Fibroblast of skin of back (primary cell): Measurements from ENCODE around the gene EXOG.
A peak's percentile ranks its signal among the peaks of the same experiment; 100 is the strongest.

Experiments
- DNase-seq: peaks from one replicate; pipeline ENCODE4 v3.0.0-alpha.2; 2013

Gene EXOG

DNA sequence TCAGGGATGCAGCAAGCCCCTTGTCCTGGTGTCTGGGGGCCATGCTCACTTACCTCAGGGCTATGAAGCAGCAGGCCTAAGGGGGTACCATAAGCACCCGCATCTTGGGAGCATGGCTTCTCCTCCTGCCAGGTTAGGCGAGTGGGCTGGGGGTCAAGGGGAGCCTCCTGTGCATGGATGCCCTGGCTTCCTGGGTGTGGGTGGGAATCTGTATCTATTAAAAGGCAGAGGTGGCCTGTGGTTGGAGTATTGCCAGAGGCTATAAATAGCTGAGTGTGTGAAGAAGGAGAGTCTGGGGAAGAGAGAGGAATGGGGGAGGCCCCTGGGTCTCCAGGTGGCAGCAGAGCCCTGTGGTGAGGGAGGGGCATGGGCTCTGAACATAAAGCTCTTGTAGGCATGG, 22.9 kb upstream of the EXOG start:
- no peak for DNase-seq

DNA sequence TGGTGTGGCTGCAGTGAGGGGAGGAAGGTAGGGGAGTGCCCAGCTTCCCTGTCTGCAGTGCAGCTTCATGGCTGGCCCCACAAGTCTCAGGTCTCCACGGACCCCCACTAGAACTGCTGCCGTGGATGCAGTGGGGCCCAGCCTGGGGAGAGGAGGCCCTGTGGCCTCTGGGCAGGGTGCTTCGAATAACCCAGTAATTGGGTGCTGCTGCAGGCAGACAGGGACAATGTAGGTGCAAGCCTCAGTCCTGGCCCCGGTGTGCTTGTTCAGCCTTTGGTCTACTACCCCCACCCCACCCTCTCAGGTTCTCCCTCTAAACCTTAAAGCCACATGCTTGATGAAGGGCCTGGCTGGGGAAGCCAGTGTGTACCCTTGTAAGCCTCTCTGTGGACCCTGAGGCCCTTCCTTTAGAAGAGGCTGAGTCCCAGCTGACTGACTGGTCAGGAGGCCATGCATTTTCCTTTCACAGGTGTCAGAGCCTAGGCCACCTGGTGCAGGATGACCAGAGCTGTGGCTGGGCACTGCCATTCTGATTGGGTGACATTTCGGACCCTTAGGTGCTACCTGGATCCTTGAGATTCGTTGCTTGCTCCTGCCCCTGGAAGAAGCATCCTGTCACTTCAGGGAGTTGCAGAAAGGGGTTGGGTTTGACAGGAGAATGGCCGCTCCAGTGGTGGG, 21.1 kb upstream of the EXOG start:
- DNase-seq = no peak

- DNase-seq = no peak
These were observed 20.4 kb upstream of the EXOG start for GRCh38 chr3:38475716-38476115.

- no peak for DNase-seq
These were observed 19.9 kb upstream of the EXOG start for GRCh38 chr3:38476157-38476756.

DNA sequence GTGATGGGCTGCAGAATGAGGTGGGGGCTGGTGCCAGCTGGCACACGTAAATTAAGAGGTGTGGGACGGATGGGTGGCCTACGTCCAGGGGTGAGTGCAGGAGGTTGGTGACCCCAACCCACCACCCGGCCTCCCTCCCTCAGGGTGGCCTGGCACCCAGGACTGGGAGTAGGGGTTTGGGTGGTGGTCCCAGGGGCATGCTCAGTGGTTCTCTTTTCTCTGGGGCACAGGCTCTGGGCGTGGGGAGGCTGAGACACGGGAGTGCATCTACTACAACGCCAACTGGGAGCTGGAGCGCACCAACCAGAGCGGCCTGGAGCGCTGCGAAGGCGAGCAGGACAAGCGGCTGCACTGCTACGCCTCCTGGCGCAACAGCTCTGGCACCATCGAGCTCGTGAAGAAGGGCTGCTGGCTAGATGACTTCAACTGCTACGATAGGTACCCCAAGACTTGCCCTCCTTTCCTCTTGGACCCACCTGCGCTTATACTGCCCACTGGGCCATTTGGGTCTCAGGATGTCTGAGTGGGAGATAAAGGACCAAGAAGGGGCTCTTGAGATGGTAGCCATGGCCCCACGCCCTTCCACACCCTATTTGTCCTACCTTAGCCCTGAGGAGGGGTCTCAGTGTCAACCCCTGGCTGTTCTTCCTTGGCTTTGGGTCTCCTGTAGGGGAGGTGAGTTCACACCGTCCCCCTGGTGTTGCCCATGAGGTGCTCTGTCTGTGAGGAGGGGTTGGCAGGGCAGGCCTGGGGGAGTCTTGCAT, 18.9 kb upstream of the EXOG start:
- no peak for DNase-seq

GRCh38 chr3:38477839-38478450, 18.2 kb upstream of the EXOG start:
- DNase-seq = no peak

DNA sequence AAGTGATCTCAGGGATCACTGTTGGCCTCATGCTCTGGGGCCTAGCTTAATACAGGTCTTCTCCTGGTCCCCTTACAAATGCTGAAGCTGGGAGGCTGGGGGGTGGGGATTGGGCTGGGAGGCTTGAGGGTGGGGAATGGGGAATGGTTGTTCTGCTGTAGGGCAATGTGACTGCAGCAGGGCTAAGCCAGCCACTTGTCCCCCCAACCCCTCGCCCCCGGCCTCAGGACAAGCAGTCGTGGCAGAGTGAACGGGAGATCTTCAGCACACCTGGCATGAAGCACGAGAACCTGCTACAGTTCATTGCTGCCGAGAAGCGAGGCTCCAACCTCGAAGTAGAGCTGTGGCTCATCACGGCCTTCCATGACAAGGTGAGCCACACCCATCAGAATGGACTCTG, 17.2 kb upstream of the EXOG start:
- DNase-seq = no peak

DNA sequence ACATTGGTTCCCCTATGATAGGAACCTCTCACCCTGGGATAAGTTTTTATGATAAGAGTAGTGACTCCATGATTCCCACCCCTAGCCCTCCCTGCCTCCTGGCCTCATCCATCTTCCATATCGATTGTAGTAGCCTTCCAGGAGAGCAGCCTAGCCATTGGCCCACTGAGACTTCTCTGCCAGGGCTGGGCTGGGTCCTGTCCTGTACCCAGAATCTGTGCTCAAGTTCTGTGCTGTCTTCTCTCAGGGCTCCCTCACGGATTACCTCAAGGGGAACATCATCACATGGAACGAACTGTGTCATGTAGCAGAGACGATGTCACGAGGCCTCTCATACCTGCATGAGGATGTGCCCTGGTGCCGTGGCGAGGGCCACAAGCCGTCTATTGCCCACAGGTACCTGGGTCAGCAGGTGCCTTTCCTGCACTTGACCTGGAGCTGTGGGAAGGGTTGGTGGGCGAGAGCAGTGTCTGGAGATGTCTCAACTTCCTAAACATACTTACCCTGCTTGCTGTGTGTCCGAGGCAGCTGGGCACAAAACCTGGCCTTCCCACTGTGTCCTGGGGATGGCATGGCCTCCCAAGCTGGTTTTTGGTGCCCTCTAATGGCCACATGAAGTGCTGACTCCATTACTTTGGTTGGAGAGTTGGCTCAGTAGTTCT, 16.6 kb upstream of the EXOG start:
- peak; percentile 60 for DNase-seq

- DNase-seq = no peak
These were observed 16.1 kb upstream of the EXOG start for GRCh38 chr3:38480093-38480445.

- DNase-seq = no peak
These were observed 15.2 kb upstream of the EXOG start for GRCh38 chr3:38480930-38481329.

DNA sequence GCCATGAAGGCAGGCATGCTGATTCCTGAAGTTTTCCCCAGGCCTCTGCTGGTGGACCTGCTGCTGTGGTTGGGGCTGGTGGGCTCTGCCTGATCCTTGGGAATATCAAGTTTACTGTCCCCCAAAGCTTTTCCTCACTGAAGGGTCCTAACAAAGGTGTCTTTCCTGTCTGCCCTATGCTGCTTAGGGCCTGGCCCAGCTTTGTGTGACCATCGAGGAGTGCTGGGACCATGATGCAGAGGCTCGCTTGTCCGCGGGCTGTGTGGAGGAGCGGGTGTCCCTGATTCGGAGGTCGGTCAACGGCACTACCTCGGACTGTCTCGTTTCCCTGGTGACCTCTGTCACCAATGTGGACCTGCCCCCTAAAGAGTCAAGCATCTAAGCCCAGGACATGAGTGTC, 13.2 kb upstream of the EXOG start:
- no peak for DNase-seq

DNA sequence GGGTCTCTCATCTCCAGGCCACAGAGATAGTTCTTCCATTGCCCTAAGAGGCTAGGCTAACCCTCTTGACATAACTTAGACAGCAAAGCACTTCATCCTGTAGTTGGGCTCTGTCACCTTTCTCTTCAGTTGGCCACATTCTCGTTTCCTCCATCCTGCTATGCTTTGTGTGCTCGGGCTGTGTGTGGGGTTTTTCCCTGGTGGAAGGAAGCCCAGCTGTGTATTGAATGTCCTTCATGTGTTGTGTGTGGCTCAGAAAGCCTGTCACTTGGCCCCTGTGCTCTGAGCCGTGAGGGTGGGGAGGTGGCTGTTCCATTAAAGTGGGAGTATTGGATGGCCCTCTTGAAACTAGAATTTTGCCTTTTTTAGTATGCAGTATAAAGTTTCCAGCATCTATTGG, 8.8 kb upstream of the EXOG start:
- DNase-seq = no peak

DNA sequence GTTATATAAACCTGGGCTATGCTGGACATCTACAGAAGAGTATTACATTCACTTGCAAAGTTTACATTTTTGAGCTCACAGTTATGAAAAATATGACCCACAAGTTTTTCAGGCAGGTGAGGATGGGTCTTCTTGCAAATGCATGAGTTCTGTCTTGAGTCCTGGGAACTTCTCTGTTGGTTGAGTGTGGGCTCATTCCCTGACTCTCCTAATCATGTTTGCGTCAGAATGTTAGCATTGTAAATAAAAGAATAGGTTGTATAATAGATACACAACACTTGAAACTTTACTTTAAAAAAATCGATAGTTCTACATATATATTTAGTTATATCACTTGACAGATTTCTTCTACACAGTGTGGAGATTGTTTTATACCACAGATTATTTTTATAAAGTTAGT, 7.2 kb upstream of the EXOG start:
- no peak for DNase-seq

DNA sequence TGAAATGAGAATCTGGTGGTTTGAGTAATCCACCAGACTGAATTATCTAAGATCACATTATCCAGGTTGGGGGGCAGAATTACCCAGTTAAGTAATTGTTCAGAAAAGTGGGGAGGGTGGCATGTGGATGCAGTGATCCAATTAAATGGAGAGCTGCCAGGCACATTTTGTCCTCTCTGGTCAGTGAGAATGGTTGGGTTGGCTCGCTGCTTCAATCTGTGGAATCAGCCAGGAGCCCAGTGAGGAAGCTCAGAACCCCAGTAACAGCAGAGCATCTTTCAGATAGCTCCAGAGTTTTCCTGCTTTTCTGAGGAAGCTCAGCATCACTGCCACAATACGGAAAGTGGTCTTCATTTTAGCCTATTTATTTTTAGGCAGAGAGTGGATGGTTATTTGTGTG, 6.4 kb upstream of the EXOG start:
- no peak for DNase-seq

- DNase-seq = no peak
These were observed 5.7 kb upstream of the EXOG start for GRCh38 chr3:38490281-38491030.

- no peak for DNase-seq
These were observed 4.9 kb upstream of the EXOG start for GRCh38 chr3:38491215-38491614.

GRCh38 chr3:38493031-38493430, 3.1 kb upstream of the EXOG start:
- DNase-seq = peak; percentile 12

- DNase-seq = peak; percentile 48
These were observed 891 bp downstream of the EXOG start for GRCh38 chr3:38497031-38497430.

DNA sequence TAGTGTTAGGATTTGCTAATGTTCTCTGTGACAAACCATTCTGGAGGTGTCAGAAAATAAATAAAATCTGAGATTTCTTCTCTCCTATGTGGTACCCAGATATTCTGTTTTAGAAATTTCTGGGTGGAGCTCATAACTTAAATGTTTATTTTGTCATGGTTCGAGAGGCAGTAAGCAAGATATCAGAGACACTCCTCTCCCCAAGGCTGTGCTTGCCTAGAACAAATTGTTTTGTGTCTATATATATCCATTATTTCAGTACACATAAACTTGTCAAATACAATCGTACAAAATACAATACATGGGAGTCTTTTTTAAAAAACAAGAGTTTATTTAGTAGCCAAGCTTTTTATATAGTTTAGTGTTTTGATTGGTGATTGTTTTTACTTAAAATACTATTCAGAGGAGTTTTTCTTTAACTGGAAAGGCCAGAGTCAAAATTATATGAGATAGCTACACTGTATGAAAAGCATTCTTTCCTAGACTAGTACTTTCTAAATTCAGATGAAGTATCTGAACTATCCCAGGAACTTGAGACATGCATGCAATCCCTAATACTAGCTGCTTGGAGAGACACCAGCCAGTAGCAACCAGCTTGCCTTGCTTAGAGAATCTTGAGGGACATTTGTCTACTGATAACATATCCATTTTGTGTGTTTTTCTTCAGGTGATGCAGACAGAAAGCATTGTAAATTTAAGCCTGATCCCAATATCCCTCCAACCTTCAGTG, 4.7 kb downstream of the EXOG start:
- peak; percentile 27 for DNase-seq

GRCh38 chr3:38507120-38507519, 11.0 kb downstream of the EXOG start:
- no peak for DNase-seq

DNA sequence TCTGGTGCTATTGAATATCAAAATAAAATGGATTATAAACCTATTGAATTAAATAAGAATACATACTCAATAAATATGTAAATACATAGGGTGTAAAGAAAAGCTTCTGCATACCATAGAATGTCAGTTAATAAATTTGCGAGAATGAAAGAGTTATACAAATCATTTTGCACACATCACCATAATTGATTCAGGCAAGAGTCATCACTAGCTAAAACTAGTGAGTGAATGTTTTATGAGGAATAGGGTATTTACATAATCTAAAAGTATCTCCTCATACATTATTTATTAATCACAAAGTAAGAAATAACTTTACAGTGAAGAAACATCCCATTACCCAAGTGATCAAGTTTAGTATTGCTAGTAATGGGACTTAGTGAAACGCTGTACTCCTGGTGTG, 13.6 kb downstream of the EXOG start:
- no peak for DNase-seq

- no peak for DNase-seq
These were observed 14.5 kb downstream of the EXOG start for GRCh38 chr3:38510631-38511030.
